GM10266 (cell line): ENCODE data around the gene PAQR4.

ENCODE experiments used
- DNase-seq: peaks from one replicate; pipeline ENCODE4 v3.0.0; 2012; ENCODE audit errors: extremely low spot score
- CTCF ChIP-seq: IDR thresholded peaks from 2 replicates; pipeline ENCODE4 v1.5.1; 2012; ENCODE audit warnings: mild to moderate bottlenecking, low read depth; ENCODE audit not compliant: control insufficient read depth, insufficient read depth; ENCODE audit errors: missing control alignments

The PAQR4 gene

DNA sequence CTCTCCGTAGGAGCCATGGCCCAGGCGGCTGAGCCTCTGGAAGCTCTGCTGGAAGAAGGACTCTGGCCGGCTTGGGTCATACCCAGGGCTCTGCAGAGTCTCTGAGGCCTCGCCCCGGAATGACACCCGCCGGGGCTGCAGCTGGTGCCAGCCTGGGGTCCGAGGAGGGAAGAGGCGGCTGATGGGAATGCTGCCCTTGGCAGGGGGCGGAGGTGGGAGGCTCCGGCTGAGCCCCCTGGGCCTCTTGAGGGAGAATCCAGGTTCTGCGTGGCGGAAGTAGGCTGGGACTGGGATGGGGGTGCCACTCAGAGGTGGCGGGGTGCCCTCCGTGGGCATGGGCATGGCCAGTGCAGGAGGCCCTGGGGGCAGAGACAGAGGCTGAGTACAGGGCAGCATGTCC, 7.5 kb downstream of the PAQR4 start:
- DNase-seq = no peak
- TF ChIP-seq CTCF = no peak

GRCh38 chr16:2977440-2977839, 8.3 kb downstream of the PAQR4 start:
- no peak for DNase-seq
- no peak for TF ChIP-seq CTCF

GRCh38 chr16:2979669-2980226, 10.6 kb downstream of the PAQR4 start:
- TF ChIP-seq CTCF = no peak

GRCh38 chr16:2980227-2981176, 11.4 kb downstream of the PAQR4 start, which contains the start of gene PKMYT1:
Gene PKMYT1 (minus strand): TSS chr16:2980446. CDS start chr16:2979657, 789 bp downstream.
- DNase-seq = peak; percentile 100

More at GRCh38 chr16:2979669-2980226, 10.6 kb downstream of the PAQR4 start:
- DNase-seq = peak; percentile 43

DNA sequence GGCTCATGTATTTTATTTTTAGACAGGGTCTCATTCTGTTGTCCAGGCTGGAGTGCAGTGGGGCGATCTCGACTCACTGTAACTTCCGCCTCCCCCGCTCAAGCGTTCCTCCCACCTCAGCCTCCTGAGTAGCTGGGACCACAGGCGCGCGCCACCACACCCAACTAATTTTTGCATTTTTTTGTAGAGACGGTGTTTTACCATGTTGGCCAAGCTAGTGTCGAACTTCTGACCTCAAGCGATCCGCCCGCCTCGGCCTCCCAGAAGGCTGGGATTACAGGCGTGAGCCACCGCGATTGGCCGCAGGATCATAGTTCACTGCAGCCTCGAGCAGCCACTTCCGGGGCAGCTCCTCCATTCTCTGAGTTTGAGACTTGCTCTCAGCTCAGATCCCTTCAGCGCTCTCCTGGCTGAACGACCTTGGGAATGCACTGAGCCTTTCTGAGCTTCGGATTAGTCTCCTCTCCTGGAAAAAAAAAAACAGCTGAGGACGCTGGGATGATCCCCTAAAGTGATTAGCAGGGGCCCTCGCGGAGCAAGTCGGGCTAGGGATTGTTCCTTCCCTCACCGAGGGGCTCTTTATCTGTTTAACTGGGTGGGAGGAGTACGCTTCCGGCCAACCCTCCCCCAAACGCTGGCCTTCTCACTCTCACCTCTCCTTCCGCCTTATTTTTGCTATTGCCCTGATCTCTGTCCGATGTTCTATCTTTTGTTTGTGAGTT, 12.2 kb downstream of the PAQR4 start:
- DNase-seq = no peak
- no peak for TF ChIP-seq CTCF

More at GRCh38 chr16:2980227-2981176, 11.4 kb downstream of the PAQR4 start, which contains the start of gene PKMYT1:
- no peak for TF ChIP-seq CTCF

DNA sequence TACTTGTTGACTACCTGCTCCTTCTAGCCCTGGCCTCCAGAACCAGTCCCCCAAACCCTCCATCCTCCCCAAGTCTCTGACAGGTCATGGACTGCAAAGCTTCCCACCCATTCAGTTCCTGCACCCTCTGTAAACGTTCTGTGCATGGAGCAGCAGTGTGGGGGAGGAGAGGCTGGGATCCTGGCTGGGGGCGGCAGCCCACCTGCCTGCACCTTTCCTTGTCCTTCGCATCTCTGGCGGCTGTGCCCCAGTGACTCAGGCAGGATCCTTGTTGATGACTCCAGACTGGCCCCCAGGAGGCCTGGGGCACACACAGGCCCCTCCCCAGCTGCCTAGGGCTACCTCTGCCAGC, 12.7 kb downstream of the PAQR4 start:
- DNase-seq = no peak
- TF ChIP-seq CTCF = no peak
